CD4-positive, alpha-beta memory T cell (primary cell): ENCODE data around the gene MINDY1. TPM values are rescaled to one million over a fixed set of nuclear protein-coding genes. Genes with fewer than 3 reads are reported as not detected.

ENCODE experiments used
- CTCF ChIA-PET: fragments of 350-600 bp; sonication (Branson Sonifier 250); formaldehyde crosslinking; loops from one replicate; lab custom pipeline; 2021; ENCODE audit warnings: inconsistent platforms; ENCODE audit not compliant: partially characterized antibody; lab: Charles Lee
- POLR2A ChIA-PET: fragments of 350-600 bp; sonication (Branson Sonifier 250); formaldehyde crosslinking; loops from one replicate; lab custom pipeline; 2021; ENCODE audit not compliant: partially characterized antibody; lab: Charles Lee
- DNase-seq, 5 donors: peaks; one replicate each; pipeline versions ENCODE4 v3.0.0 to v3.0.0-alpha.2; 2020 to 2022; ENCODE audit warnings: mixed read lengths in 1 of 5
- H3K27ac ChIP-seq: one replicate; pipeline ENCODE4 v1.7.0; 2013; ENCODE audit warnings: low read depth, low read length
- H3K27me3 ChIP-seq: 2 replicates; pipeline ENCODE4 v1.7.0; 2013; ENCODE audit warnings: mild to moderate bottlenecking, low read length, moderate library complexity; ENCODE audit not compliant: insufficient read depth
- H3K36me3 ChIP-seq: 2 replicates; pipeline ENCODE4 v1.7.0; 2013; ENCODE audit warnings: mild to moderate bottlenecking, low read length, moderate library complexity; ENCODE audit not compliant: insufficient read depth
- H3K4me1 ChIP-seq: 2 replicates; pipeline ENCODE4 v1.7.0; 2013; ENCODE audit warnings: mild to moderate bottlenecking, low read length, moderate library complexity; ENCODE audit not compliant: insufficient read depth
- H3K4me3 ChIP-seq, 2 donors: one replicate each; pipeline ENCODE4 v1.7.0; 2013; ENCODE audit warnings: low read length in 2 of 2, mild to moderate bottlenecking in 1 of 2
- H3K9me3 ChIP-seq, 2 donors: one replicate each; pipeline ENCODE4 v1.7.0; 2013; ENCODE audit warnings: low read length in 2 of 2, control low read depth in 1 of 2; ENCODE audit not compliant: control insufficient read depth in 1 of 2
- H3K27ac Mint-ChIP-seq, 7 donors: one replicate each; pipeline ENCODE4 v1.8.0; 2020 to 2021; ENCODE audit warnings: mixed read lengths in 7 of 7, mild to moderate bottlenecking in 6 of 7, inconsistent platforms in 3 of 7, moderate library complexity in 3 of 7
- H3K27me3 Mint-ChIP-seq, 2 donors: one replicate each; pipeline ENCODE4 v1.8.0; 2020 to 2021; ENCODE audit warnings: mixed read lengths in 2 of 2
- H3K36me3 Mint-ChIP-seq, 2 donors: one replicate each; pipeline ENCODE4 v1.8.0; 2020 to 2021; ENCODE audit warnings: mixed read lengths in 2 of 2, inconsistent platforms in 1 of 2, mild to moderate bottlenecking in 1 of 2
- H3K4me1 Mint-ChIP-seq, 4 donors: one replicate each; pipeline ENCODE4 v1.8.0; 2020 to 2021; ENCODE audit warnings: mixed read lengths in 4 of 4, mild to moderate bottlenecking in 1 of 4
- H3K4me3 Mint-ChIP-seq, 8 donors: one replicate each; pipeline ENCODE4 v1.8.0; 2020 to 2021; ENCODE audit warnings: mixed read lengths in 8 of 8, mild to moderate bottlenecking in 7 of 8, moderate library complexity in 6 of 8, inconsistent platforms in 3 of 8
- H3K9me3 Mint-ChIP-seq, 8 donors: one replicate each; pipeline ENCODE4 v1.8.0; 2020 to 2021; ENCODE audit warnings: mixed read lengths in 8 of 8, mild to moderate bottlenecking in 5 of 8, inconsistent platforms in 3 of 8, moderate library complexity in 1 of 8
- intact Hi-C: fragments of 100-400 bp; cut with micrococcal nuclease; formaldehyde crosslinking; loops from one replicate; pipeline ENCODE4 v1.15.1; 2023
- polyA plus RNA-seq, 2 donors: library from polyadenylated mRNA; unstranded; fragments of 300-500 nt; fragmentation: Illumina TruSeq; gene quantifications; one replicate each; pipeline ENCODE4 v1.2.3, GENCODE V29; 2021
- total RNA-seq, 2 experiments: library from RNA; stranded (reverse); gene quantifications; one replicate each; pipeline ENCODE4 v1.2.3, GENCODE V29; 2021

Gene MINDY1
- total and polyA plus RNA-seq, 4 experiments from 2014 or later, result 6.5 to 32.1 (median 24.5) TPM

DNA sequence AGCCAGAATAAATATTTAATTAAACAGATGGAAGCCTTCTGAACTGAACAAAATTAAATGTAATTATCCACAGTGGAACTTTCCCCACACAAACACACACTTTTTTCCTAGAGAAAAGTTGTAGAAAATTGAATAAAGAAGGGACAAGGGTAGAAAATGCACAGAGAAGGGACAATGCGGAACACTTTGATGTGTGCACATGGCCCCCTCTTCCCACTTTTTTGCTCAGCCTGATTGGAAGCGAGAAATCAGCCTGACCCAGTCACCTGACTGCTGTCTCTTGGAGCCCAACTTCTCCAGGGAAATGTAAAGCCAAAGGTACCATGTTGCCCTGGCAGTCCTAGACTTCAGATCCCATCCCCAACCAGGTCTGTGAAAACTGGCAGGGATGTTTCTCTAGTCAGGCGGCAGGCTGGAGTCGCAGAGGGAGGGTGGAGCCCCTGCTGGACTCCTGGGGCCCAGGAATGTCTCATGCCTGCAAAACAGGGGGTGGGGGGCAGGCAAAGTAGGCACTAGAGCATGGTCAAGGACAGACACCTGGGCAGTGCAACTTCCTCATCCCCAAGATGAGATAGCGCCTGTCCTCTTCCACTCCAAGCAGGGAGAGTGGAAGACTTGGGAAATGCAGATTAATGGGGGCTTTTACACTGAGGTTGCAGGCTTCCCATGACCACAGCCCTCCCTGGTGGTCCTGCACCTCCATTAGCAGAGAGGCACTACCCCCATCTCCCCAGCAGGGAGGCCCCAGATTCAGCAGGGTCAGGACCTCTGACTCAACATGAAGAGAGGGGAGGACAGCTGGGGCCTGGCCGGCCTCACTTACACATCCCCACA lies 34.9 kb downstream of the MINDY1 start:
- Mint-ChIP-seq H3K36me3 (peaks cover 17 to 36% of the 10 kb centered on the region in 2 donors), H3K4me3 (peak overlapping the region in 7 of 8 donors; percentile 58 to 95 (median 89)), H3K4me1 (peaks cover 36 to 58% (median 45%) of the 10 kb centered on the region in 4 donors), H3K27me3 (no peaks in the 10 kb centered on the region), H3K9me3 (peaks cover 0 to 1% (median 0%) of the 10 kb centered on the region in 8 donors), H3K27ac (peak overlapping the region; percentile 91 to 95 (median 92))
- CTCF ChIA-PET, result interaction anchor here (1.8 to 3.0 kb wide), 3 partner anchors 9 to 50 kb away, joined by 6 to 26 read pairs (median 11); partner anchors contain the start of gene ANXA9
- DNase-seq, result no peak
- intact Hi-C loops, result loop anchor here (10.0 kb wide), 1 partner anchor 507 kb away; no protein-coding TSS in a partner anchor
- POLR2A ChIA-PET, result interaction anchor here (0.6 to 1.0 kb wide), 2 partner anchors 38 to 45 kb away, joined by 3 to 4 read pairs; no protein-coding TSS in a partner anchor
- Histone ChIP-seq H3K4me3 (no peak overlapping the region), H3K27me3 (no peaks in the 10 kb centered on the region), H3K9me3 (no peaks in the 10 kb centered on the region), H3K4me1 (peaks cover 53% of the 10 kb centered on the region), H3K27ac (peak overlapping the region; percentile 84), H3K36me3 (peaks cover 21% of the 10 kb centered on the region)

GRCh38 chr1:150970808-150971582 lies 35.7 kb downstream of the MINDY1 start:
- POLR2A ChIA-PET, result interaction anchor here (1.0 to 1.4 kb wide), 2 partner anchors 14 to 44 kb away, joined by 3 to 5 read pairs; no protein-coding TSS in a partner anchor
- Histone ChIP-seq H3K27me3 (no peaks in the 10 kb centered on the region), H3K4me3 (no peak overlapping the region), H3K4me1 (peaks cover 46% of the 10 kb centered on the region), H3K9me3 (no peaks in the 10 kb centered on the region), H3K36me3 (peaks cover 29% of the 10 kb centered on the region), H3K27ac (no peak overlapping the region)
- Mint-ChIP-seq H3K27me3 (no peaks in the 10 kb centered on the region), H3K4me1 (peaks cover 29 to 50% (median 39%) of the 10 kb centered on the region in 4 donors), H3K36me3 (peaks cover 25 to 44% of the 10 kb centered on the region in 2 donors), H3K27ac (peak overlapping the region; percentile 77 to 95 (median 92)), H3K9me3 (peaks cover 0 to 1% (median 0%) of the 10 kb centered on the region in 8 donors), H3K4me3 (peak overlapping the region in 6 of 8 donors; percentile 35 to 95 (median 78))
- CTCF ChIA-PET, result interaction anchor here (1.8 to 3.0 kb wide), 3 partner anchors 9 to 49 kb away, joined by 6 to 26 read pairs (median 11); partner anchors contain the start of gene ANXA9
- no peak for DNase-seq
- intact Hi-C loops, result loop anchor here (10.0 kb wide), 1 partner anchor 506 kb away; no protein-coding TSS in a partner anchor

DNA sequence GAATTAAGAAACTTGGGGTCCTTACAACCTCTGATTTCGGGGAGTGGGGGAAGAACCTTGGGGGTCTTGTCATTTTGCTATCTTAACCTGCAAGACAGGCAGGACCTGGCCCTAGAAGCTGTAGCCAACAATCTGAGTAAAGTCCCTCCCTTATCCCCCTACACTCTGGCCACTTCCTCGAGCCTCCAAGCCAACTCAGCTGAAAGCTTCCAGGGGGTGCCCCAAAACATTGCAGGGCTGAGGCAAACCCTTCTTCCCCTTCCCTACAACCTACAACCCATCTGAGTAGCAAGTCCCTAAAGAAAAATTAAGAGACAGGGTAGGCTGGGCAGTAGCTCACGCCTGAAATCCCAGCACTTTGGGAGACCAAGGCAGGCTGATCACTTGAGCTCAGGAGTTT lies 37.1 kb downstream of the MINDY1 start:
- Histone ChIP-seq H3K27me3 (no peaks in the 10 kb centered on the region), H3K27ac (no peak overlapping the region), H3K9me3 (no peaks in the 10 kb centered on the region), H3K36me3 (peaks cover 36% of the 10 kb centered on the region), H3K4me1 (peaks cover 37% of the 10 kb centered on the region), H3K4me3 (no peak overlapping the region)
- H3K4me1 Mint-ChIP-seq, result peaks cover 28 to 42% (median 33%) of the 10 kb centered on the region in 4 donors
- H3K36me3 Mint-ChIP-seq, result peaks cover 28 to 52% of the 10 kb centered on the region in 2 donors
- POLR2A ChIA-PET, result interaction anchor here (1.4 kb wide), 1 partner anchor 12 kb away, joined by 5 read pairs; no protein-coding TSS in a partner anchor
- CTCF ChIA-PET, result interaction anchor here (1.0 to 3.0 kb wide), 4 partner anchors 11 to 48 kb away, joined by 4 to 26 read pairs (median 8); partner anchors contain the start of gene ANXA9
- no peaks in the 10 kb centered on the region for H3K27me3 Mint-ChIP-seq
- intact Hi-C loops, result loop anchor here (10.0 kb wide), 1 partner anchor 505 kb away; no protein-coding TSS in a partner anchor
- peak overlapping the region in 2 of 7 donors; percentile 47 to 95 for H3K27ac Mint-ChIP-seq
- no peak for DNase-seq
- peaks cover 0 to 1% (median 0%) of the 10 kb centered on the region in 8 donors for H3K9me3 Mint-ChIP-seq
- no peak overlapping the region for H3K4me3 Mint-ChIP-seq

DNA sequence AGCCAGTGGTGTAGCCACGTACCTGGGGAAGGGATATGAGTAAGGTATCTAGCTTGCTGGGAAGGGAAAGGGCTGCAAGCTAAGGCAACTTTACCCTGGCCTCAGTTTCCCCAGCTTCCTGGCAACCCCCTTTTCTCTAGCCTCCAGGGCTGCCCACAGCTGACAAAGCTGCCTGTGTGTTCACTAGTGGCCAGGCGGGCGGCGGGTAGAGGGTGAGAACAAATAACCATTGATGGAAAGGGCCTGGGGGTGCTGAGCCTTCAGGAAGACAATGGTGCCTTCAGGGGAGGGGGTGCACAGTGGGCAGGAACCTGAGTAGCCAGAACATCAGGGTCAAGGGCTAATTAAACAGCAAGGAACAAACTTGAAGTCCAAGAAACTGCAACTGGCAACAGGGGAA lies 38.2 kb downstream of the MINDY1 start:
- H3K36me3 ChIP-seq, result peaks cover 42% of the 10 kb centered on the region
- POLR2A ChIA-PET, result interaction anchor here (0.9 to 1.0 kb wide), 2 partner anchors 9 to 11 kb away, joined by 3 to 4 read pairs; no protein-coding TSS in a partner anchor
- H3K36me3 Mint-ChIP-seq, result peaks cover 36 to 60% of the 10 kb centered on the region in 2 donors

DNA sequence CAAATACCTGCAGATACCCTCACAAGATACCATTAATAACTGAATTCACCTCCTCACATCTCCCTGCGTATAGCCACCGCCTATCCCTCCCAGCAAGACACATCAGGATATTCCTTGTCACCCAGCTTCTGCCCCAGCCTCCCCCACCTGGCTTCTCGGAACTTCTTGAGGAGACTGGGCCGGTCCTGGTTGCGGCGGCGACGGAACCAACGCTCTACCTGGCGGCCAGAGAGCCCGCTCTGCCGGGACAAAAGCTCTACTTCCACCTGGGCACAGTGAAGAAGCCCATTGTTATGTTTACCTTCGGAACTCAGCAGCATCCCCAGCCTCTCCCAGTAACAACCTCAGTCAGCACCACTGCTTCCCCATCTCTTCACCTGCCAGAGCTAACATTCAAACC lies 38.8 kb downstream of the MINDY1 start:
- intact Hi-C loops, result no loop called here
- peaks cover 0 to 1% (median 0%) of the 10 kb centered on the region in 8 donors for H3K9me3 Mint-ChIP-seq
- Histone ChIP-seq H3K4me3 (no peak overlapping the region), H3K9me3 (no peaks in the 10 kb centered on the region), H3K4me1 (peaks cover 29% of the 10 kb centered on the region), H3K27ac (no peak overlapping the region), H3K36me3 (peaks cover 43% of the 10 kb centered on the region), H3K27me3 (no peaks in the 10 kb centered on the region)
- peak overlapping the region in 4 of 7 donors; percentile 21 to 73 (median 42) for H3K27ac Mint-ChIP-seq
- peaks cover 23 to 33% (median 26%) of the 10 kb centered on the region in 4 donors for H3K4me1 Mint-ChIP-seq
- H3K27me3 Mint-ChIP-seq, result no peaks in the 10 kb centered on the region
- ChIA-PET CTCF (interaction anchor here (1.0 kb wide), 1 partner anchor 39 kb away, joined by 3 read pairs; the partner anchor contains the start of gene MINDY1), POLR2A (interaction anchor here (0.9 kb wide), 1 partner anchor 11 kb away, joined by 4 read pairs; no protein-coding TSS in a partner anchor)
- H3K4me3 Mint-ChIP-seq, result peak overlapping the region in 1 of 8 donors; percentile 30
- peaks cover 41 to 62% of the 10 kb centered on the region in 2 donors for H3K36me3 Mint-ChIP-seq
- DNase-seq, result no peak

More for the DNA sequence above, 38.2 kb downstream of the MINDY1 start:
- Mint-ChIP-seq H3K27me3 (no peaks in the 10 kb centered on the region), H3K4me3 (no peak overlapping the region), H3K4me1 (peaks cover 28 to 38% (median 31%) of the 10 kb centered on the region in 4 donors), H3K9me3 (peaks cover 0 to 1% (median 0%) of the 10 kb centered on the region in 8 donors), H3K27ac (peak overlapping the region in 2 of 7 donors; percentile 22 to 34)
- Histone ChIP-seq H3K9me3 (no peaks in the 10 kb centered on the region), H3K27ac (no peak overlapping the region), H3K4me3 (no peak overlapping the region), H3K27me3 (no peaks in the 10 kb centered on the region), H3K4me1 (peaks cover 35% of the 10 kb centered on the region)
- DNase-seq, result no peak
- CTCF ChIA-PET, result interaction anchor here (1.0 to 2.9 kb wide), 2 partner anchors 38 to 47 kb away, joined by 3 to 6 read pairs; partner anchors contain the start of gene MINDY1
- intact Hi-C loops, result no loop called here

DNA sequence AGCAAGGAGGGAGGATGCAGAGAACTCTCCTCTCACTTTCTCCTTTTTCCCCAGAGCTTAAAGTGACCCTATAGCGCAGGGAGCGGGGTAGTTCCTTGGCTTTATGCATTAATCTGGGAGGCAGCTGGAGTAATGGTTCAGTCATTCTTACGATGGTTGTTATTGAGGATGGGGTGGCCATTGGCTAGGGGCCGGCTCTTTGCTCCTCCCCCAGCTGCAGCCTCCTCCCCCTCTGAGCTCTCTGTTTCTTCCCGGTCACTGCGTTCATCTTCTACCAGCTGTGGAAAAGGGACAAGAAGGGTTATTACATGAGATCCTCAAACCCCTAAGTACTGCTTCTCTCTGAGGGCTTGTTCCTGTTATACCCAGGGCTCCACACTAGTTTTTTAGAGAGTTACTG lies 40.7 kb downstream of the MINDY1 start:
- Histone ChIP-seq H3K4me1 (peaks cover 10% of the 10 kb centered on the region), H3K4me3 (no peak overlapping the region), H3K36me3 (peaks cover 49% of the 10 kb centered on the region), H3K27me3 (no peaks in the 10 kb centered on the region), H3K27ac (no peak overlapping the region), H3K9me3 (no peaks in the 10 kb centered on the region)
- Mint-ChIP-seq H3K36me3 (peaks cover 53 to 76% of the 10 kb centered on the region in 2 donors), H3K9me3 (peaks cover 0 to 1% (median 0%) of the 10 kb centered on the region in 8 donors), H3K27ac (peak overlapping the region in 2 of 7 donors; percentile 54 to 59), H3K4me1 (peaks cover 6 to 24% (median 8%) of the 10 kb centered on the region in 4 donors), H3K4me3 (no peak overlapping the region), H3K27me3 (no peaks in the 10 kb centered on the region)
- ChIA-PET POLR2A (no interaction called here), CTCF (interaction anchor here (0.8 to 1.5 kb wide), 3 partner anchors 8 to 14 kb away, joined by 3 to 4 read pairs (median 3); partner anchors contain the start of gene CERS2)
- intact Hi-C loops, result no loop called here
- DNase-seq, result no peak
